H1 (cell line): ENCODE results near the gene KLF2. TPM values are rescaled to one million over a fixed set of nuclear protein-coding genes. Genes with fewer than 3 reads are reported as not detected.

Experiments
- CTCF ChIA-PET: fragments of 300-600 bp; sonication (Branson Sonifier 250); formaldehyde crosslinking; loops from one replicate; lab custom pipeline; 2021; ENCODE audit not compliant: partially characterized antibody; lab: Charles Lee
- POLR2A ChIA-PET: fragments of 300-600 bp; sonication (Branson Sonifier 250); formaldehyde crosslinking; loops from one replicate; lab custom pipeline; 2021; ENCODE audit warnings: inconsistent platforms; ENCODE audit not compliant: partially characterized antibody; lab: Charles Lee
- DNase-seq, 2 experiments: peaks; one replicate each; pipeline versions ENCODE4 v3.0.0 to v3.0.0-alpha.2; 2010 to 2022; ENCODE audit warnings: low spot score in 2 of 2, low read depth in 1 of 2, mixed read lengths in 1 of 2
- FAIRE-seq: peaks from 2 replicates; lab custom pipeline; 2011; peaks lifted over from hg19 to GRCh38; lab: Jason Lieb, UNC
- H2AFZ ChIP-seq: 2 replicates; pipeline ENCODE4 v1.8.1; 2012; ENCODE audit warnings: low read length, inconsistent platforms
- H2AK5ac ChIP-seq: 2 replicates; pipeline ENCODE4 v1.6.1; 2013; ENCODE audit warnings: low read depth, low read length
- H2BK120ac ChIP-seq: replicated peaks from 2 replicates; pipeline ENCODE3; 2013; ENCODE audit warnings: low read depth, low read length, inconsistent platforms
- H2BK12ac ChIP-seq: 2 replicates; pipeline ENCODE4 v1.6.1; 2013; ENCODE audit warnings: low read depth, low read length
- H2BK15ac ChIP-seq: 2 replicates; pipeline ENCODE4 v1.6.1; 2013; ENCODE audit warnings: low read length
- H2BK20ac ChIP-seq: 2 replicates; pipeline ENCODE4 v1.6.1; 2013; ENCODE audit warnings: low read length
- H2BK5ac ChIP-seq: 2 replicates; pipeline ENCODE4 v1.6.1; 2013; ENCODE audit warnings: low read depth, low read length
- H3K14ac ChIP-seq: 2 replicates; pipeline ENCODE4 v1.6.1; 2013; ENCODE audit warnings: inconsistent platforms; ENCODE audit not compliant: insufficient read length
- H3K18ac ChIP-seq: 2 replicates; pipeline ENCODE4 v1.6.1; 2013; ENCODE audit warnings: low read length; ENCODE audit errors: extremely low read depth
- H3K23ac ChIP-seq: 2 replicates; pipeline ENCODE4 v1.6.1; 2013; ENCODE audit warnings: inconsistent platforms; ENCODE audit not compliant: insufficient read length
- H3K23me2 ChIP-seq: 2 replicates; pipeline ENCODE4 v1.6.1; 2013; ENCODE audit warnings: low read depth, low read length
- H3K27ac ChIP-seq: 2 replicates; pipeline ENCODE4 v1.6.1; 2011; ENCODE audit warnings: low read depth, low read length, inconsistent platforms
- H3K27me3 ChIP-seq, 4 experiments: replicated peaks in 1 of 4; 1 replicate in 1 of 4; 2 replicates in 3 of 4; pipeline versions ENCODE4 v1.6.1 to v1.8.1; 2011 to 2013; ENCODE audit warnings: low read length in 3 of 4, mild to moderate bottlenecking in 3 of 4, inconsistent platforms in 2 of 4, mixed read lengths in 2 of 4, moderate library complexity in 1 of 4; ENCODE audit not compliant: control insufficient read depth in 3 of 4, insufficient read depth in 3 of 4; ENCODE audit errors: extremely low read depth in 1 of 4
- H3K36me3 ChIP-seq, 4 experiments: 2 replicates each; pipeline versions ENCODE4 v1.6.1 to v1.8.1; 2011 to 2013; ENCODE audit warnings: mild to moderate bottlenecking in 4 of 4, low read length in 3 of 4, moderate library complexity in 2 of 4, control low read depth in 1 of 4, inconsistent platforms in 1 of 4; ENCODE audit not compliant: insufficient read depth in 4 of 4, control insufficient read depth in 2 of 4
- H3K4ac ChIP-seq: replicated peaks from 2 replicates; pipeline ENCODE3; 2013; ENCODE audit warnings: low read length, low read depth, mixed read lengths, inconsistent platforms; ENCODE audit not compliant: insufficient read length
- H3K4me1 ChIP-seq, 4 experiments: replicated peaks in 1 of 4; 1 replicate in 1 of 4; 2 replicates in 3 of 4; pipeline versions ENCODE4 v1.6.1 to v1.8.1; 2011 to 2013; ENCODE audit warnings: low read length in 3 of 4, inconsistent platforms in 2 of 4, mixed read lengths in 1 of 4; ENCODE audit not compliant: insufficient read depth in 4 of 4, control insufficient read depth in 3 of 4
- H3K4me2 ChIP-seq, 2 experiments: 2 replicates each; pipeline versions ENCODE4 v1.6.1 to v1.8.1; 2011 to 2013; ENCODE audit warnings: low read depth in 2 of 2, low read length in 2 of 2, control low read depth in 1 of 2, inconsistent platforms in 1 of 2, mild to moderate bottlenecking in 1 of 2; ENCODE audit not compliant: insufficient read depth in 1 of 2
- H3K4me3 ChIP-seq, 4 experiments: fragments of 200-600, 300-600 bp in 1 of 4; sonication (generic), shearing (Covaris generic), sonication (Bioruptor Twin) in 1 of 4; 2 replicates each; pipeline versions ENCODE4 v1.5.1 to v1.8.1; 2011 to 2016; ENCODE audit warnings: low read length in 4 of 4, low read depth in 3 of 4, control low read depth in 2 of 4, inconsistent platforms in 2 of 4, mild to moderate bottlenecking in 2 of 4, mixed read lengths in 1 of 4, moderate library complexity in 1 of 4; ENCODE audit not compliant: insufficient read depth in 2 of 4; ENCODE audit errors: extremely low read depth in 1 of 4
- H3K56ac ChIP-seq: replicated peaks from 2 replicates; pipeline ENCODE3; 2013; ENCODE audit warnings: low read depth, mild to moderate bottlenecking, mixed read lengths, low read length, inconsistent platforms; ENCODE audit not compliant: insufficient read length
- H3K79me1 ChIP-seq: 2 replicates; pipeline ENCODE4 v1.6.1; 2013; ENCODE audit warnings: low read depth, low read length, control low read depth
- H3K79me2 ChIP-seq, 2 experiments: 2 replicates each; pipeline versions ENCODE4 v1.6.1 to v1.8.1; 2012 to 2013; ENCODE audit warnings: low read length in 2 of 2, mild to moderate bottlenecking in 2 of 2, inconsistent platforms in 1 of 2; ENCODE audit not compliant: insufficient read depth in 2 of 2, control insufficient read depth in 1 of 2
- H3K9ac ChIP-seq, 4 experiments: replicated peaks in 1 of 4; 1 replicate in 1 of 4; 2 replicates in 3 of 4; pipeline versions ENCODE4 v1.6.1 to v1.8.1; 2011 to 2013; ENCODE audit warnings: low read depth in 3 of 4, low read length in 3 of 4, control low read depth in 2 of 4, mild to moderate bottlenecking in 2 of 4, moderate library complexity in 2 of 4, inconsistent platforms in 1 of 4; ENCODE audit errors: extremely low read depth in 1 of 4
- H3K9me3 ChIP-seq, 2 experiments: 2 replicates each; pipeline versions ENCODE4 v1.6.1 to v1.8.1; 2012 to 2013; ENCODE audit warnings: mild to moderate bottlenecking in 2 of 2, moderate library complexity in 2 of 2, control low read depth in 1 of 2, inconsistent platforms in 1 of 2, low read depth in 1 of 2, low read length in 1 of 2, mixed read lengths in 1 of 2; ENCODE audit not compliant: insufficient read depth in 2 of 2
- H4K20me1 ChIP-seq, 2 experiments: replicated peaks in 1 of 2; 2 replicates each; pipeline versions ENCODE3 to v1.8.1; 2011 to 2013; ENCODE audit warnings: inconsistent platforms in 2 of 2, low read length in 2 of 2, mild to moderate bottlenecking in 1 of 2; ENCODE audit not compliant: insufficient read depth in 2 of 2, control insufficient read depth in 1 of 2
- H4K5ac ChIP-seq: 2 replicates; pipeline ENCODE4 v1.6.1; 2013; ENCODE audit warnings: low read length, low read depth, mixed read lengths, inconsistent platforms; ENCODE audit not compliant: insufficient read length
- H4K8ac ChIP-seq: 2 replicates; pipeline ENCODE4 v1.8.0; 2013; ENCODE audit warnings: mild to moderate bottlenecking, moderate library complexity, low read length, inconsistent platforms; ENCODE audit not compliant: insufficient read depth; ENCODE audit errors: extremely low read depth
- H4K91ac ChIP-seq: replicated peaks from 2 replicates; pipeline ENCODE3; 2013; ENCODE audit warnings: low read length, mixed read lengths, inconsistent platforms; ENCODE audit not compliant: insufficient read length
- JUND ChIP-seq: IDR thresholded peaks from 2 replicates; pipeline ENCODE4 v1.6.1; 2011; ENCODE audit warnings: mild to moderate bottlenecking, improper control_type of control experiment, low read length
- SIRT6 ChIP-seq: IDR thresholded peaks from one replicate; pipeline ENCODE4 v1.7.1; 2012; ENCODE audit warnings: low read length, inconsistent platforms
- SUZ12 ChIP-seq: fragments of 200-600 bp; sonication (generic); IDR thresholded peaks from 2 replicates; pipeline ENCODE4 v1.6.1; 2012; ENCODE audit warnings: mild to moderate bottlenecking, inconsistent platforms, low read length, moderate library complexity, mixed read lengths
- WGBS, 2 experiments: shearing (Covaris generic) in 1 of 2; methylation state at CpG; one replicate each; pipeline versions ENCODE4 v1.1.6 to v1.1.7; 2013 to 2015; ENCODE audit warnings: low lambda C conversion rate in 2 of 2, mixed read lengths in 2 of 2, inconsistent platforms in 1 of 2, low coverage in 1 of 2, missing lambda C conversion rate in 1 of 2; ENCODE audit not compliant: insufficient replicate concordance in 2 of 2, insufficient coverage in 1 of 2, insufficient read length in 1 of 2; ENCODE audit errors: extremely low coverage in 1 of 2, missing lambda C conversion rate in 1 of 2; 5-methylcytosine and 5-hydroxymethylcytosine counted together
- polyA plus RNA-seq, 7 experiments: library from polyadenylated mRNA; depleted of rRNA in 3 of 7; stranded (reverse) in 5 of 7; unstranded in 2 of 7; fragments of >200 nt in 5 of 7; fragments of 200-250 nt in 2 of 7; gene quantifications; 1 replicate in 5 of 7; 2 replicates in 1 of 7; 4 replicates in 1 of 7; pipeline versions ENCODE4 v1.2.1 to v1.2.3, GENCODE V29; 2011 to 2013; ENCODE audit warnings: missing spikeins in 2 of 7, mixed read lengths in 2 of 7
- total RNA-seq: library from RNA; stranded (reverse); fragmentation: NEBNext Ultra II Directional; extraction: Animal tissue kit (Norgen Biotek cat#: 25700); gene quantifications from 2 replicates; pipeline ENCODE4 v1.2.1, GENCODE V29; 2021

Gene KLF2
- total and polyA plus RNA-seq, 2 of the 8 experiments (the other 6 are each of a cell fraction or from before 2014, with no cell fraction given) = 0.19 to 0.33 TPM

- peaks cover 0 to 11% (median 6%) of the 10 kb centered on the region in 4 experiments; a peak in 4 of 7 replicates for H3K4me1 ChIP-seq
- H4K91ac ChIP-seq = no peak overlapping the region
- no peak overlapping the region for H2AFZ ChIP-seq
- H4K20me1 ChIP-seq = no peaks in the 10 kb centered on the region
- no peak overlapping the region for H3K18ac ChIP-seq
- no peaks in the 10 kb centered on the region; a peak in 1 of 7 replicates for H3K27me3 ChIP-seq
- H3K14ac ChIP-seq = no peak overlapping the region
- no peak overlapping the region for H2BK120ac ChIP-seq
- no peak overlapping the region for H3K9ac ChIP-seq
- POLR2A ChIA-PET = no interaction called here
- H3K79me1 ChIP-seq = no peaks in the 10 kb centered on the region
- H4K5ac ChIP-seq = no peak overlapping the region
- H2BK5ac ChIP-seq = no peak overlapping the region
- H3K4me2 ChIP-seq = no peak overlapping the region
- H3K27ac ChIP-seq = no peak overlapping the region
- no peaks in the 10 kb centered on the region for H3K36me3 ChIP-seq
- H3K4ac ChIP-seq = no peak overlapping the region
- no peak overlapping the region for H3K4me3 ChIP-seq
- no peak overlapping the region for H2BK15ac ChIP-seq
- WGBS, 2 experiments = 76% methylated on average over 7 of the region's 9 CpGs; no CpG with 5 or more reads in 1 of the 2 experiments
- H2BK12ac ChIP-seq = no peak overlapping the region
- no peak overlapping the region for H3K23ac ChIP-seq
- CTCF ChIA-PET = interaction anchor here (1.0 kb wide), 1 partner anchor 37 kb away, joined by 3 read pairs; no protein-coding TSS in a partner anchor
- TF ChIP-seq JUND (no peak), SUZ12 (no peak), SIRT6 (no peak)
- no peaks in the 10 kb centered on the region for H3K79me2 ChIP-seq
- no peak overlapping the region for H4K8ac ChIP-seq
- H2BK20ac ChIP-seq = no peak overlapping the region
- H3K56ac ChIP-seq = no peak overlapping the region
- FAIRE-seq (no peak), DNase-seq (no peak)
- H3K9me3 ChIP-seq = no peaks in the 10 kb centered on the region
- no peaks in the 10 kb centered on the region for H3K23me2 ChIP-seq
- no peak overlapping the region for H2AK5ac ChIP-seq
These were observed 36.1 kb upstream of the KLF2 start for GRCh38 chr19:16288544-16288943.
